DND-41 (cell line): Measurements from ENCODE around the gene NCOA4.

Experiments used
- EZH2 ChIP-seq: IDR thresholded peaks from 3 replicates; pipeline ENCODE4 v1.6.1; 2012; ENCODE audit warnings: borderline replicate concordance, low read depth, mild to moderate bottlenecking, moderate library complexity, low read length, inconsistent platforms; ENCODE audit not compliant: severe bottlenecking
- TF ChIP-seq, protein P1 (sequence below): IDR thresholded peaks from 2 replicates; pipeline ENCODE4 v1.5.1; 2012; ENCODE audit warnings: borderline replicate concordance, low read length, moderate library complexity, mild to moderate bottlenecking; ENCODE audit not compliant: poor library complexity, severe bottlenecking; ENCODE audit errors: extremely low read depth

GRCh38 chr10:46033602-46034011, 3.2 kb upstream of the NCOA4 start:
- TF ChIP-seq, protein P1, sequence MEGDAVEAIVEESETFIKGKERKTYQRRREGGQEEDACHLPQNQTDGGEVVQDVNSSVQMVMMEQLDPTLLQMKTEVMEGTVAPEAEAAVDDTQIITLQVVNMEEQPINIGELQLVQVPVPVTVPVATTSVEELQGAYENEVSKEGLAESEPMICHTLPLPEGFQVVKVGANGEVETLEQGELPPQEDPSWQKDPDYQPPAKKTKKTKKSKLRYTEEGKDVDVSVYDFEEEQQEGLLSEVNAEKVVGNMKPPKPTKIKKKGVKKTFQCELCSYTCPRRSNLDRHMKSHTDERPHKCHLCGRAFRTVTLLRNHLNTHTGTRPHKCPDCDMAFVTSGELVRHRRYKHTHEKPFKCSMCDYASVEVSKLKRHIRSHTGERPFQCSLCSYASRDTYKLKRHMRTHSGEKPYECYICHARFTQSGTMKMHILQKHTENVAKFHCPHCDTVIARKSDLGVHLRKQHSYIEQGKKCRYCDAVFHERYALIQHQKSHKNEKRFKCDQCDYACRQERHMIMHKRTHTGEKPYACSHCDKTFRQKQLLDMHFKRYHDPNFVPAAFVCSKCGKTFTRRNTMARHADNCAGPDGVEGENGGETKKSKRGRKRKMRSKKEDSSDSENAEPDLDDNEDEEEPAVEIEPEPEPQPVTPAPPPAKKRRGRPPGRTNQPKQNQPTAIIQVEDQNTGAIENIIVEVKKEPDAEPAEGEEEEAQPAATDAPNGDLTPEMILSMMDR: no peak
- TF ChIP-seq EZH2: no peak
